Colon (tissue), 2 donors: ENCODE measurements around the gene APEH.
"Not testable (repeated sequence)": the region's sequence is repeated elsewhere in the genome, so short reads cannot be mapped to it uniquely, and the experiment has no call there.

Experiments used
- FAIRE-seq: peaks from 2 replicates; lab custom pipeline; 2012; peaks lifted over from hg19 to GRCh38; lab: Jason Lieb, UNC
- donor health status: control.
- donor health status: control.

APEH gene

DNA sequence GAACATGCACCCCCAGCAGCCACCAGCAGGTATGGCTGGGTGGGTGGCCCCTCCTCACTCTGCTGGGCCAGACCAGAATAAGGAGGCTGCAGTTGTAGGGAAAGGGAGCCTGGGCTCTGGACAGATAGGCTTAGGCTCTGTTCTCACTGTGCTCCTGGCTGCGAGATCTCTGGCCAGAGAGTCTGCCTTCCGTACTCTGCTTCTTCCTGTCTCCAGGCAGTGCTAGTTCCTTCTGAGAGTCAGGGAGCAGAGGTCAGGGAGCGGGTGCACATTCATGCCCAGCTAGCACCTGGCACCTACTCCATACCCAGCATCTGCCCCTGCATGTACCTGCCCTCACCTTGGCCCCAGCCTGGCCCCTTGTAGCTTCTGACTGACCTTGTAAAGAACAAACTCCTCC is 17.3 kb downstream of the APEH start:
- FAIRE-seq, result not testable (repeated sequence)

- not testable (repeated sequence) for FAIRE-seq
Measured at GRCh38 chr3:49694409-49695070, 20.4 kb downstream of the APEH start.

GRCh38 chr3:49695350-49696015 is 21.3 kb downstream of the APEH start:
- not testable (repeated sequence) for FAIRE-seq

DNA sequence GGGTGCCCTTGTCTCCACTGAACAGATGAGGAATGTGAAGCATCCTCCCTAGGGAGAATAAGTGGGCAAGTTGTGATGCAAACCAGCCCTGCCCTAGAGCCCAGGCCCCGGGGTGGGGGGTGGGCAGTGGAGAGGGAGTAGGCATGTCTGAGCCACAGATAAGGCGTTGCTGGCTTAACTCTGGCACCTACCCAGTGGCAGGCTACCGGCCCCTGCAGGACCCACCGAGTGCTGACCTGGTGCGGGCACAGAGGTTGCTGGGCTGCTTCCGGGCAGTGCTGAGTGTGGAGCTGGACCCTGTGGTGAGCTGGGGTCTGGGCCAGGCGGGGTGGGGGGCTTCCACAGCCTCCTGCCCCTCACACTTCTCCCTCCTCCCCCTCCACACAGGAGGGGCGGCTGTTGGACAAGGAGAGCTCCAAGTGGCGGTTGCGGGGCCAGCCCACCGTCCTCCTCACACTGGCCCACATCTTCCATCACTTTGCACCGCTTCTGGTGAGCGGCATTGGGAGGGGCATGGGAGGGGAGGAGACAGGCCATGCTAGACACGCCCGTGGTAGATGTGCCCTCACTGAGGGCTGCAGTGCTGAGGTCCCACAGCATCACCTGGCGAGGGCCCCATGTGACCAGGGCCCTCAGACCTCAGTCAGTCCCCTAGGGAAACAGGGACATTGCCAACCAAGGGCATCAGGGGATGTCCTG is 25.3 kb downstream of the APEH start:
- no peak for FAIRE-seq

DNA sequence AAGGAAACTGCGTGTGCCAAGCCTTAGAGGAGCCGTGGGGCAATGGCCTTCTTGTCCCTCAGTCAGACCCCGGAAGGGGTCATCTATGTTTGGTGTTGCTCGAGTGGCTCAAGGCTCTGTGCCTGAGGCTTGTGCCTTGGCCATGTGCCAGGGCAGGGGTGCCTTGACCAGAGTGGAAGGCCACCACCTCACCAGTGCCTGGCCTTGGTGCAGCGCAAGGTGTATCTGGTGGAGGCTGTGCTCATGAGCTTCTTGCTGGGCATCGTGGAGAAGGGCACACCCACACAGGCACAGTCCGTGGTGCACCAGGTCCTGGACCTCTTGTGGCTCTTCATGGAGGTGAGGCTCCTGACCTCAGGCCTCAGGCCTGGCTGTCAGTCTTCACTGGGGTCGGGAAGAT is 25.9 kb downstream of the APEH start:
- no peak for FAIRE-seq

DNA sequence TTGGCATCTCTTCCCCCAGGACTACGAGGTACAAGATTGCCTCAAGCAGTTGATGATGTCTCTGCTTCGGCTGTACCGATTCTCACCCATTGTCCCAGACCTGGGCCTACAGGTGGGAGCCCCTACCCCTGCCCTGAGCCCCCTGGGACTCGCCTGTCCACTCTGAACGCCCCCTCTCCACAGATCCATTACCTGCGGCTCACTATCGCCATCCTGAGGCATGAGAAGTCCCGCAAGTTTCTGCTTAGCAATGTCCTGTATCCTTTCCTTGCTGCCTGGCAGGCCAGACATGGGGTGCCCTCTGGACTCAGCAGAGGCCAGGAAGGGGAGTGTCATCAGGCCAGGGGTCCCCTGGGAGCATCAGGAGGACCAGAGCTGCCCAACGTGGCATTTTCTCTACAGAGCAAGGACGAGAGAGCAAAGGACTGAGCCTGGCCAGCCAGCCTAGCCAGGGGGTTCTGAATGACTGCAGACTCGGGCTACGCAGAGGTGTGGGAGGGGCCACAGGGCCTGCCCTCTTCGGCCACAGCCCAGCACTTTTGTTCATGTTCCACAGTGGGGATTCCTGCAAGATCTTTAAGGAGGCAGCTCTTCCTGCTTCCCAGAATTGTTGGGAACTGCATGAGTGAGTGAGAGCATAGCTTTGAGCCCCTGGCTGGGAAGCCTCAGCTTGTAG is 26.4 kb downstream of the APEH start:
- FAIRE-seq, result no peak

GRCh38 chr3:49701388-49702077 is 27.4 kb downstream of the APEH start:
- no peak for FAIRE-seq

DNA sequence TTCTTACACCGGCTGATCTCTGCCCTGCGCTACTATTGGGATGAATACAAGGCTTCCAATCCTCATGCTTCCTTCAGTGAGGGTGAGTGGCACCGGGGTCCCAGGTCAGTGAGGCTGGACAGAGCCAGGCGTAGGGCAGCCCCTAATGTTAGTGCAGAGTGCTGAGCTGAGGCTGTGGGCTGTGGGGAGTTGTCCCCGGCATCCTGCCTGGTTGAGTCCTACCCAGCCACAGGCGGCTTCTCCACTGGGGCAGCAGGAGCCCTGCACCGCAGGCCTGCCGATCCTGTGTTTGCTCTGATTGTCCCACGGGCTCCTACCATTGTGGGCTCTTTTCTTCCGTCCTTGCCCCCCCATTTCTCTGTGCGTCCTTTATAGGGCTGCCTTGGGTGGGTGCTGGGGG is 28.5 kb downstream of the APEH start:
- no peak for FAIRE-seq

GRCh38 chr3:49703443-49703927 is 29.3 kb downstream of the APEH start:
- FAIRE-seq, result no peak

GRCh38 chr3:49703956-49704355 is 29.8 kb downstream of the APEH start:
- FAIRE-seq, result no peak

- FAIRE-seq, result no peak
Measured at GRCh38 chr3:49704629-49705028, 30.5 kb downstream of the APEH start.

DNA sequence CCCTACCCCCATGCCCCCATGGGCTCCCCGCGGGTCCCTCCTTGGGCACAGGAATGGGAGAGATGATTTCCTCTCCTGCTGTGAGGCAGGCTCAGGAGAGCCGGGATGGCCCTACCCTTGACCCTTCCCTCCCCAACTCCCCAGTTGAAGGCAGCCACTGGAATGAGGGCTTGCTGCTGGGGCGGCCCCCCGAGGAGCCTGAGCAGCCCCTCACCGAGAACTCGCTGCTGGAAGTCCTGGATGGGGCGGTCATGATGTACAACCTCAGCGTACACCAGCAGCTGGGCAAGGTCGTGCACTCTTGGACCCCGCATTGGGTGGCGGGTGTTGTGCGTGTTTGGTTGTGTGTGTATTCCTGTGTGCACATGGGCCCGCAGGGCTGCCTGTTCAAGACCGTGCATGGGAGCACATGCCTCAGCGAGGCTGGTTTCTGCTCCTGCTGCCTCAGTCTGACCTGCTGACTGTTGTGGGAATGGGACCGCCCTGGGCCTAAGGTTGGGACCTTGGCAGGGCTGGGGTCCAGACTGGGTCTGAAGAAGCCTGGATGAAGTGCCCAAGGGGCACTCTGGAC is 31.3 kb downstream of the APEH start:
- FAIRE-seq, result no peak

- no peak for FAIRE-seq
Measured at GRCh38 chr3:49706456-49707112, 32.4 kb downstream of the APEH start.

- FAIRE-seq, result no peak
Measured at GRCh38 chr3:49707113-49707480, 32.9 kb downstream of the APEH start.

DNA sequence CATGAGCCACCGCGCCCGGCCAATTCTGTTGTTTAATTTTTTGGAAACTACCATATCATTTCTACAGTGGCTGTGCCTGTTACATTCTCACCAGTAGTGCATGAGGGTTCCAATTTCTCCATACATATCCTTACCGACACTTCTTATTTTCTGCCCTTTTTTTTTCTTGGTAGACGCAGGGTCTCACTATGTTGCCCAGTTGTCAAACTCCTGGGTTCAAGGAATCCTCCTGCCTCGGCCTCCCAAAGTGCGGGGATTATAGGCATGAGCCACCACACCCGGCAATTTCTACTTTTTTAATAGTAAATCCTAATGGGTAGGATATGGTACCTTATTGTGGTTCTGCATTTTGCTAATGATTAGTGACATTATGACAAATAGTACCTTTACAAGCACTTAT is 35.7 kb downstream of the APEH start:
- FAIRE-seq, result no peak

DNA sequence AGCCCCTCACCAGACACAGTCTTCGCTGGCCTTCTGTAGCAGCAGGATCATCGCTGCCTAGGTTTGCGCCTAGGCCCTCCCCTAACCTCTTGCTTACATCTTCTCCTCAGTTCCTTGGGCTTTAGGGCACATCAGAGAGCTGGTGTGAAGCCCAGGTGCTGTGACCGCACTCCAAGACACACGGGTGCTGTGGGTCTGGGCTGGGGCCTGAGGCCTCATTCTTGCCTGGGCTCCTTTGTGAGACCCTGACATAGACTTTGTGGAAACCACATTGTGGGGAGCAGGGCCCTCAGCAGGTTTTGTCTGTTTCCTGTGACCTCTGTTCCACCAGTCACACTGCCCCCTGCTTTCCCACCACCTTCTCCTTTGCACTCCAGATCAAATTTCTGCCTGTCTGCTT is 37.3 kb downstream of the APEH start:
- FAIRE-seq, result no peak

DNA sequence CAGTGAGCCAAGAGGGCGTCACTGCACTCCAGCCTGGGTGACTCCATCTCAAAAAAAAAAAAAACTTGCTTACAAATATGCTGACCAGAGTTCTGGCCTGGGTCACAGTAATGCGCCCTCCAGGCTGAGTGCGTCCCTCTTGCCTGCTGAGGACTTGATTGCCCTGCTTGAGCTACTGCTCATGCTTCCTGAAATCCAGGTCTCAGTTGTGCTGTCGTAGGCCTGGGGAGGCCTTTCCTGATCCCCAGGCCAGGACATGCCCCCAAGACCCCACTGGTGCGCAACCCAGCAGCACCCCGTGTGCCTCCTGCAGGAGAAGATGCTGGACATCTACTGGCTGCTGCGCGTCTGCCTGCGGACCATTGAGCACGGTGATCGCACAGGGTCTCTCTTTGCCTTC is 38.0 kb downstream of the APEH start:
- no peak for FAIRE-seq

GRCh38 chr3:49712631-49713317 is 38.6 kb downstream of the APEH start:
- FAIRE-seq, result no peak

- FAIRE-seq, result no peak
Measured at GRCh38 chr3:49713336-49714105, 39.4 kb downstream of the APEH start.
